Heart left ventricle (tissue), 16 donors: ENCODE measurements around the gene TMEM132D. TPM values are rescaled to one million over a fixed set of nuclear protein-coding genes. Genes with fewer than 3 reads are reported as not detected.

Experiments used
- ATAC-seq, 4 donors: fragments of 200-7000 bp; cut with Tn5 transposase; one replicate each; pipeline ENCODE4 v1.9.1; 2020 to 2022; ENCODE audit warnings: moderate library complexity in 4 of 4, mild to moderate bottlenecking in 3 of 4, moderate number of reproducible peaks in 1 of 4
- DNase-seq, 5 donors: peaks; one replicate each; pipeline ENCODE4 v3.0.0-alpha.2; 2020
- H3K27ac ChIP-seq, 12 donors: fragments of 200-600 bp; sonication (generic) in 4 of 12; one replicate each; pipeline versions ENCODE4 v1.5.0 to v1.8.0; 2016 to 2022; ENCODE audit warnings: mild to moderate bottlenecking in 2 of 12
- H3K27me3 ChIP-seq, 9 donors: fragments of 200-600 bp; sonication (generic) in 2 of 9; one replicate each; pipeline versions ENCODE4 v1.5.1 to v1.8.0; 2016 to 2022; ENCODE audit warnings: mild to moderate bottlenecking in 3 of 9
- H3K36me3 ChIP-seq, 9 donors: fragments of 200-600 bp; sonication (generic) in 2 of 9; one replicate each; pipeline versions ENCODE4 v1.5.0 to v1.8.0; 2018 to 2022; ENCODE audit warnings: mild to moderate bottlenecking in 2 of 9
- H3K4me1 ChIP-seq, 12 donors: fragments of 200-600 bp; sonication (generic) in 4 of 12; one replicate each; pipeline versions ENCODE4 v1.5.0 to v1.8.0; 2016 to 2022; ENCODE audit warnings: mild to moderate bottlenecking in 3 of 12
- H3K4me3 ChIP-seq, 12 donors: fragments of 200-600 bp; sonication (generic) in 4 of 12; one replicate each; pipeline versions ENCODE4 v1.5.0 to v1.8.0; 2017 to 2022; ENCODE audit warnings: mild to moderate bottlenecking in 9 of 12, moderate library complexity in 4 of 12
- H3K9me3 ChIP-seq, 12 donors: fragments of 200-600 bp; sonication (generic) in 4 of 12; one replicate each; pipeline versions ENCODE4 v1.5.0 to v1.8.0; 2016 to 2022; ENCODE audit warnings: mild to moderate bottlenecking in 1 of 12
- POLR2A ChIP-seq, 2 donors: fragments of 450-650 bp; IDR thresholded peaks; one replicate each; pipeline ENCODE4 v1.6.1; 2017; ENCODE audit warnings: antibody characterized with exemption in 2 of 2, mild to moderate bottlenecking in 2 of 2, moderate library complexity in 2 of 2
- WGBS, 4 donors: extraction: QIAGEN DNeasy Blood & Tissue Kit in 2 of 4; methylation state at CpG; one replicate each; pipeline versions ENCODE4 v1.1.5 to v1.1.7; 2013 to 2018; 5-methylcytosine and 5-hydroxymethylcytosine counted together
- intact Hi-C, 10 donors: fragments of 100-400 bp; cut with DNase I; formaldehyde crosslinking; loops; one replicate each; pipeline versions ENCODE4 v1.11.1 to v1.14.2; 2022
- polyA plus RNA-seq, 2 donors: library from polyadenylated mRNA; stranded (reverse); fragments of 200-250 nt; gene quantifications; one replicate each; pipeline ENCODE4 v1.2.3, GENCODE V29; 2013
- total RNA-seq, 9 donors: library from RNA; depleted of rRNA in 2 of 9; stranded (reverse); fragments of >200 nt in 2 of 9; fragmentation: NEBNext Ultra II Directional in 3 of 9; extraction: Animal tissue kit (Norgen Biotek cat#: 25700) in 3 of 9; gene quantifications; one replicate each; pipeline versions ENCODE4 v1.1.0 to v1.2.4, GENCODE V29; 2016 to 2023
- TF ChIP-seq, protein P1 (sequence below), 12 donors: fragments of 200-600 bp; sonication (generic) in 4 of 12; IDR thresholded peaks; one replicate each; pipeline versions ENCODE4 v1.5.0 to v1.8.0; 2018 to 2022; ENCODE audit warnings: antibody characterized with exemption in 12 of 12, mild to moderate bottlenecking in 5 of 12
- donor health status: ischemic (EF 13 %, LVEDD 7.1; RV severe dilation, severe dysfunction).
- donor health status: healthy with polysubstance abuse.
- donor health status: DM: no; HTN: yes; CAD: no.
- donor health status: DM: no; HTN: no; CAD: no.
- donor health status: ischemic (EF 25% LVEDD 6.9; RV normal size, moderate dysfunction).
- donor health status: ischemic (EF 25% LVEDD 5.7; RV mildly dilated, moderate dysfunction).
- donor health status: healthy.
- donor health status: DM: yes; HTN: yes; CAD: no.
- donor health status: ischemic (EF 35%, LVEDD 5.7; RV mildly dilated, moderate dysfunction).
- donor health status: nonischemic (EF 11% LVEDD 7.7; RV severe dilation, severe dysfunction).
- donor health status: DM: yes; HTN: yes; CAD: no.
- donor health status: PGD.
- donor health status: ischemic (EF 29% LVEDD 5.4; RV normal size, mild dysfunction).
- donor health status: nonischemic (EF 23%, LVEDD 6.1; RV moderate dilation, normal function).

TMEM132D gene
- total and polyA plus RNA-seq, 11 donors, result not detected

DNA sequence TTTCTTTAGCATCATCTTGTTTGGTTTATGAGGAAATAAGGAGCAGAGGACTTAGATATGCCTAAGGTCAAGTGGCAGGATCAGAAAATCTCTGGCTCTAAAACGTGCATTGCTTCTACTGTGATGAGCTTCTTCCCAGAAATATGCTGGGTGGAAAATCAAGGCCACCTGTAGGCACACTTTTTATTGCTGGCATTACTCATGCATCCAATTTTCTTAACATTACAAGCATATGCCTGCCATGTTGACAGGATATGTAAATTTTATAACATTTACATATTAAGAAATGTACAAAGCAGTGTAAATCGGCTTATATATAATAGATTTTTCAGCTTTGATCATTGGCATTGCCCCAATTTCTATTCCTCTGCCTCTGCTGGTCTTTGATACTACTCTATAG is 409.6 kb downstream of the TMEM132D start:
- H3K27me3 ChIP-seq, result peaks cover 0 to 10% (median 0%) of the 10 kb centered on the region in 9 donors
- H3K4me1 ChIP-seq, result no peaks in the 10 kb centered on the region
- TF ChIP-seq, protein P1, sequence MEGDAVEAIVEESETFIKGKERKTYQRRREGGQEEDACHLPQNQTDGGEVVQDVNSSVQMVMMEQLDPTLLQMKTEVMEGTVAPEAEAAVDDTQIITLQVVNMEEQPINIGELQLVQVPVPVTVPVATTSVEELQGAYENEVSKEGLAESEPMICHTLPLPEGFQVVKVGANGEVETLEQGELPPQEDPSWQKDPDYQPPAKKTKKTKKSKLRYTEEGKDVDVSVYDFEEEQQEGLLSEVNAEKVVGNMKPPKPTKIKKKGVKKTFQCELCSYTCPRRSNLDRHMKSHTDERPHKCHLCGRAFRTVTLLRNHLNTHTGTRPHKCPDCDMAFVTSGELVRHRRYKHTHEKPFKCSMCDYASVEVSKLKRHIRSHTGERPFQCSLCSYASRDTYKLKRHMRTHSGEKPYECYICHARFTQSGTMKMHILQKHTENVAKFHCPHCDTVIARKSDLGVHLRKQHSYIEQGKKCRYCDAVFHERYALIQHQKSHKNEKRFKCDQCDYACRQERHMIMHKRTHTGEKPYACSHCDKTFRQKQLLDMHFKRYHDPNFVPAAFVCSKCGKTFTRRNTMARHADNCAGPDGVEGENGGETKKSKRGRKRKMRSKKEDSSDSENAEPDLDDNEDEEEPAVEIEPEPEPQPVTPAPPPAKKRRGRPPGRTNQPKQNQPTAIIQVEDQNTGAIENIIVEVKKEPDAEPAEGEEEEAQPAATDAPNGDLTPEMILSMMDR (IDR thresholded peaks at IDR 0.05), result no peak
- no peak for TF ChIP-seq POLR2A (IDR thresholded peaks at IDR 0.05)
- ATAC-seq (no peak), DNase-seq (no peak)
- no peaks in the 10 kb centered on the region for H3K9me3 ChIP-seq
- 44 to 54% (median 53%) methylated on average over 2 of the region's 2 CpGs for WGBS, 4 donors
- H3K27ac ChIP-seq, result no peak overlapping the region
- intact Hi-C loops, result no loop called here
- H3K36me3 ChIP-seq, result no peaks in the 10 kb centered on the region
- no peak overlapping the region for H3K4me3 ChIP-seq

DNA sequence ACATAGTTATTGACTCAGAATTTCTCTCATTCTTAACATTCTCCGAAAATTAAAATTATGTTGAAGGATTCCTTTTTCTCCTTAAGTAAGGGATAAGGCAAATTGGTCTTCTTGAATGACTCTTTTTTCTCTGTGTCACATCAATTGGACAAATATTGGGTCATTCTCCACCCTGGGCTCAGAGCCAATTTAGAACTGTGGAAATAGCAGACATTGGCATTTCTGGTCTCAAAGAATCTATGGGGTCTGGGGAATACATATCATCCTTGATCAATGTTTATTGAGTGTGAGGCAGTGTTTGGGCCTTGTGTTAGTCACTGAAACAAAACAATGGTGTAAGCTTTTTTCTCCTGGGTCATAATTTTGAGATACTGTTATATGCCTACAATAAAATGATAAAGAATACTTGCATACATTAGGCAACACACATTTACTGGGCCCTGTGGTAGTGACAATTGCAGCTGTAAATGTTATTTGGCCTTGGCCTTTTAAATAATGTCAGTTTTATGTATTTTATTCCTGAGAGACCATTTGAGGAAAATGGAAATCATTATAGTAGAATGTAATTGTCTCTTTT is 414.6 kb downstream of the TMEM132D start:
- DNase-seq, result no peak
- no peaks in the 10 kb centered on the region for H3K4me1 ChIP-seq

DNA sequence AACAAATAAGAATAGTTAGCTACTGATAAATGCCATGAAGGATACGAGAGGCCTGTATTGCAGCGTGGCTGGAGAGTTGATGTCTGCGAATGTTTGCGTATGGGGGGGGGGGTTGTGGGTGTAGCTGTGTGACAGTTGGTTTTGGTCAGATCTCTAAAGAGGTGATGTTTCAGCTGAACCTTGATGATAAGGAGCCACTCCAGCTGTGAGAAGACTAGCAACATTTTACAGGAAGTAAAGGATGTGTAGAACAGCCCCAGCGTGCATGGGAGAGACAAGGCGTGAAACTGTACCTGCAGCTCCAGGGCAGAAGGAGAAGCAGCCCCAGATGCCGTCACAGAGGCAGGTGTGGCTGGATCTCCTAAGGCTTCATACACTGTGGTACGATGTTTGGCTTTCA is 416.9 kb downstream of the TMEM132D start:
- 72 to 80% (median 74%) methylated on average over 8 of the region's 8 CpGs for WGBS, 4 donors
- H3K4me3 ChIP-seq, result no peak overlapping the region
- no peak overlapping the region for H3K27ac ChIP-seq
- TF ChIP-seq POLR2A (IDR thresholded peaks at IDR 0.05), result no peak
- TF ChIP-seq, protein P1 (IDR thresholded peaks at IDR 0.05), result no peak
- no peaks in the 10 kb centered on the region for H3K36me3 ChIP-seq
- ATAC-seq (no peak), DNase-seq (no peak)
- intact Hi-C loops, result loop anchor here in 1 of 10 donors (10.0 kb wide), 1 partner anchor 638 kb away; no protein-coding TSS in a partner anchor
- H3K4me1 ChIP-seq, result no peaks in the 10 kb centered on the region
- H3K27me3 ChIP-seq, result no peaks in the 10 kb centered on the region
- H3K9me3 ChIP-seq, result no peaks in the 10 kb centered on the region

More for the DNA sequence above, 414.6 kb downstream of the TMEM132D start:
- Histone ChIP-seq H3K9me3 (no peaks in the 10 kb centered on the region), H3K36me3 (no peaks in the 10 kb centered on the region), H3K27me3 (peaks cover 0 to 6% (median 0%) of the 10 kb centered on the region in 9 donors), H3K4me3 (no peak overlapping the region), H3K27ac (no peak overlapping the region)
- TF ChIP-seq, protein P1 (IDR thresholded peaks at IDR 0.05), result no peak
- TF ChIP-seq POLR2A (IDR thresholded peaks at IDR 0.05), result no peak
- 72 to 88% (median 86%) methylated on average over 1 of the region's 1 CpG for WGBS, 4 donors
- no peak for ATAC-seq
- intact Hi-C loops, result loop anchor here in 1 of 10 donors (10.0 kb wide), 1 partner anchor 636 kb away; no protein-coding TSS in a partner anchor

DNA sequence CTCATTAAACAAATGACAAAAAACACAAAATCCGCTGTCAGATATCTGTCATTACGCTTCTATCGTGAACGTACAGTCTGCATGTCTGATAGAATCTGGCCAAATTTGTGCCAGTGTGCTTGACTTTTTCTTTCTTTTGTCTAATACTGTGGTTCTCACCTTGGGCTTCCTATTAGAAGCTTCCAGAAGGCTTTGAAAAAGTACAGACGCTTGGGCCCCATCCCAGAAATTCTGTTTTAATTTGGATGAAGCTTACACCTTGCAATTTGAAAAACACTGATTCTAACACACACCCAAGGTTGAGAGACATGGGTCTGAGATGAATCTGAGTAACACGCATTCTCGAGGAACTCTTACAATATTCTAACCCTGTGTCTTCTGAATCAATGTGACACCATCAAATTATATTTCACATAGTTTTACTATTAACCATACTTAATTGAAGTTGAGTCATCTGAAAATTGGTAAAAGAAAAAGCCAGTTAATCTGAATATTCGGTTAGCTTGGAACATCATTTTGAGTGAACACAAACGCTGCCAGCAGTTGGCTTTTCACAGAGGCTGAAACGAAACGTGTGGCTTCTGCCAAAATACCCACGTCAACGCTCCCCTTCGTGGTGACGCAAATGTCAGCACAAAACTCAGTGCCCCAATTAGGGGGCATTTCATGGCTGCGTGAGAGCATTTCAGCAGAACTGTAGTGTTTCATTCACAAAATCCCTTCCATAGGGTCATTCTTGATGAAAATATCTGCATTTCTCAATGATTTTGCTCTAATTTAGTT is 420.5 kb downstream of the TMEM132D start:
- no peak for TF ChIP-seq POLR2A (IDR thresholded peaks at IDR 0.05)
- TF ChIP-seq, protein P1 (IDR thresholded peaks at IDR 0.05), result no peak
- no peak for ATAC-seq
- DNase-seq, result no peak
- 71 to 77% (median 76%) methylated on average over 16 of the region's 16 CpGs for WGBS, 4 donors
- no peak overlapping the region for H3K4me3 ChIP-seq
- H3K4me1 ChIP-seq, result no peaks in the 10 kb centered on the region
- no peaks in the 10 kb centered on the region for H3K36me3 ChIP-seq
- H3K27ac ChIP-seq, result no peak overlapping the region
- intact Hi-C loops, result loop anchor here in 1 of 10 donors (10.0 kb wide), 1 partner anchor 641 kb away; no protein-coding TSS in a partner anchor
- H3K27me3 ChIP-seq, result no peaks in the 10 kb centered on the region
- no peaks in the 10 kb centered on the region for H3K9me3 ChIP-seq
